ENCODE measurements around the gene KAZN.

DNA sequence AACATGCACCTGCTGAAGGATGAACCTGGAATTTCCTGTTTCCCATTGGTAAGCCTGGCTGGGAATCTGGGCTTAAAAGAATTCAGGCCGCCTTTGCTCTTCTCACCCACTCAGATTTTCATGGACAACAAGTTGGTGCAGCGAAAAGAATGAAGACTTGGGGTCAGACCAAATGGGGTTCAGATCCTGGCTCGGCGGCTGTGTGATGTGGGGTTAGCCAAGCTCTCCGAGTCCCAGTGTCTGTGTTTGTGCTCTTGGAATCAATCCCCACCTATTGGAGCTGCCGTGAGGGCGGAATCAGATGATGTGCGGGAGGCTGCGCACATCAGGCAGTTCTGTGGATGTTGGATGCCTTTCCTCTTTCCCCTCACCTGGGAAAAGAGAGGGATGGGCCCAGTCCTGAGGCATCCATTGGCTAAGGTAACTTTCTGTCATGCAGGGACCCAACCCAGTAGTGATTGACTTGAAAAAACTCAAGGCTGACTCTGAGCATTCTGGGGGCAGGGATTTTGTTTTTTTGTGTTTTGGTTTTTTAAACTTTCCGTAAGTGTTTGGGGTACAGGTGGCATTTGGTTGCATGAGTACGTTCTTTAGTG, 228.3 kb downstream of the KAZN start:
- TF ChIP-seq, protein P1, sequence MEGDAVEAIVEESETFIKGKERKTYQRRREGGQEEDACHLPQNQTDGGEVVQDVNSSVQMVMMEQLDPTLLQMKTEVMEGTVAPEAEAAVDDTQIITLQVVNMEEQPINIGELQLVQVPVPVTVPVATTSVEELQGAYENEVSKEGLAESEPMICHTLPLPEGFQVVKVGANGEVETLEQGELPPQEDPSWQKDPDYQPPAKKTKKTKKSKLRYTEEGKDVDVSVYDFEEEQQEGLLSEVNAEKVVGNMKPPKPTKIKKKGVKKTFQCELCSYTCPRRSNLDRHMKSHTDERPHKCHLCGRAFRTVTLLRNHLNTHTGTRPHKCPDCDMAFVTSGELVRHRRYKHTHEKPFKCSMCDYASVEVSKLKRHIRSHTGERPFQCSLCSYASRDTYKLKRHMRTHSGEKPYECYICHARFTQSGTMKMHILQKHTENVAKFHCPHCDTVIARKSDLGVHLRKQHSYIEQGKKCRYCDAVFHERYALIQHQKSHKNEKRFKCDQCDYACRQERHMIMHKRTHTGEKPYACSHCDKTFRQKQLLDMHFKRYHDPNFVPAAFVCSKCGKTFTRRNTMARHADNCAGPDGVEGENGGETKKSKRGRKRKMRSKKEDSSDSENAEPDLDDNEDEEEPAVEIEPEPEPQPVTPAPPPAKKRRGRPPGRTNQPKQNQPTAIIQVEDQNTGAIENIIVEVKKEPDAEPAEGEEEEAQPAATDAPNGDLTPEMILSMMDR (IDR thresholded peaks at IDR 0.05 in 8 of 11, conservative IDR thresholded peaks at IDR 0.05 in 3 of 11): no peak
- no peak for TF ChIP-seq POLR2A (IDR thresholded peaks at IDR 0.05)
- no peak for TF ChIP-seq POLR2AphosphoS5 (IDR thresholded peaks at IDR 0.05)
